Parathyroid adenoma (tissue), 2 donors: ENCODE measurements around the gene TTC4.

ENCODE experiments used
- H2AFZ ChIP-seq: fragments of 300-600 bp; sonication (generic); one replicate; pipeline ENCODE4 v1.7.0; 2017; ENCODE audit warnings: antibody characterized with exemption, mild to moderate bottlenecking
- H3K27ac ChIP-seq: fragments of 300-600 bp; sonication (generic); one replicate; pipeline ENCODE4 v1.7.0; 2017
- H3K27me3 ChIP-seq: fragments of 300-600 bp; sonication (generic); one replicate; pipeline ENCODE4 v1.7.0; 2017; ENCODE audit warnings: low read length; ENCODE audit not compliant: control insufficient read depth, insufficient read depth
- H3K36me3 ChIP-seq: fragments of 300-600 bp; sonication (generic); one replicate; pipeline ENCODE4 v1.7.0; 2017; ENCODE audit warnings: low read length; ENCODE audit not compliant: control insufficient read depth, insufficient read depth
- H3K4me1 ChIP-seq: fragments of 300-600 bp; sonication (generic); one replicate; pipeline ENCODE4 v1.7.0; 2017; ENCODE audit warnings: control low read depth
- H3K4me2 ChIP-seq: fragments of 300-600 bp; sonication (generic); one replicate; pipeline ENCODE4 v1.7.0; 2017; ENCODE audit warnings: low read length
- H3K4me3 ChIP-seq: fragments of 300-600 bp; sonication (generic); one replicate; pipeline ENCODE4 v1.7.0; 2017; ENCODE audit warnings: low read depth, low read length
- H3K79me2 ChIP-seq: fragments of 300-600 bp; sonication (generic); one replicate; pipeline ENCODE4 v1.7.0; 2017; ENCODE audit warnings: control low read depth
- H3K9ac ChIP-seq: fragments of 300-600 bp; sonication (generic); one replicate; pipeline ENCODE4 v1.7.0; 2017; ENCODE audit warnings: mild to moderate bottlenecking
- H3K9me3 ChIP-seq: fragments of 300-600 bp; sonication (generic); one replicate; pipeline ENCODE4 v1.7.0; 2017; ENCODE audit warnings: low read length; ENCODE audit not compliant: control insufficient read depth
- TF ChIP-seq, protein P1 (sequence below): fragments of 300-600 bp; sonication (generic); IDR thresholded peaks from one replicate; pipeline ENCODE4 v1.7.0; 2017; ENCODE audit warnings: antibody characterized with exemption, mild to moderate bottlenecking
- donor health status: primary hyperparathyroidism.

The TTC4 gene

GRCh38 chr1:54695221-54695620, 20.4 kb upstream of the TTC4 start:
- Histone ChIP-seq H2AFZ (no peak overlapping the region), H3K4me1 (no peaks in the 10 kb centered on the region), H3K27ac (no peak overlapping the region), H3K9ac (no peak overlapping the region), H3K4me2 (no peak overlapping the region), H3K27me3 (no peaks in the 10 kb centered on the region), H3K36me3 (no peaks in the 10 kb centered on the region), H3K4me3 (no peak overlapping the region), H3K9me3 (no peaks in the 10 kb centered on the region), H3K79me2 (no peaks in the 10 kb centered on the region)
- TF ChIP-seq, protein P1, sequence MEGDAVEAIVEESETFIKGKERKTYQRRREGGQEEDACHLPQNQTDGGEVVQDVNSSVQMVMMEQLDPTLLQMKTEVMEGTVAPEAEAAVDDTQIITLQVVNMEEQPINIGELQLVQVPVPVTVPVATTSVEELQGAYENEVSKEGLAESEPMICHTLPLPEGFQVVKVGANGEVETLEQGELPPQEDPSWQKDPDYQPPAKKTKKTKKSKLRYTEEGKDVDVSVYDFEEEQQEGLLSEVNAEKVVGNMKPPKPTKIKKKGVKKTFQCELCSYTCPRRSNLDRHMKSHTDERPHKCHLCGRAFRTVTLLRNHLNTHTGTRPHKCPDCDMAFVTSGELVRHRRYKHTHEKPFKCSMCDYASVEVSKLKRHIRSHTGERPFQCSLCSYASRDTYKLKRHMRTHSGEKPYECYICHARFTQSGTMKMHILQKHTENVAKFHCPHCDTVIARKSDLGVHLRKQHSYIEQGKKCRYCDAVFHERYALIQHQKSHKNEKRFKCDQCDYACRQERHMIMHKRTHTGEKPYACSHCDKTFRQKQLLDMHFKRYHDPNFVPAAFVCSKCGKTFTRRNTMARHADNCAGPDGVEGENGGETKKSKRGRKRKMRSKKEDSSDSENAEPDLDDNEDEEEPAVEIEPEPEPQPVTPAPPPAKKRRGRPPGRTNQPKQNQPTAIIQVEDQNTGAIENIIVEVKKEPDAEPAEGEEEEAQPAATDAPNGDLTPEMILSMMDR: no peak

DNA sequence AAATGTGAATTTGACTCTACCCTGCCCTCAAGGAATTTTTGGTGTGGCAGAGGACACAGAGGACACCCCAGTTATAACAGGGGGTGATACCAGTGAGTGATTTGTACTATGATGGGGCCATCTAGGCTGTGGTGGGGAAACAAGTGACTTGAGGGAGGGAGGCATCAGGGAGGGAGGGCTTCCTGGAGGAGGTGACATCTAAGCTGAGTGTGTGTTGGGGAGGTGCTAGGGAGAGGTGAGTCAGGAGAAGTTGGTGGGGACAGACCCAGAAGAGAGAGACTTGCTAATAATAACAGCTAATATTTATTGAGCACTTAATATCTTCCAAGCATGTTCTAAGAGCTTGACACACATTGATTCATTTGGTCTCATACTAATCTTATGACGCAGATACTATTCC, 19.9 kb upstream of the TTC4 start:
- Histone ChIP-seq H3K27ac (no peak overlapping the region), H3K79me2 (no peaks in the 10 kb centered on the region), H3K4me1 (no peaks in the 10 kb centered on the region), H3K36me3 (no peaks in the 10 kb centered on the region), H2AFZ (no peak overlapping the region), H3K27me3 (no peaks in the 10 kb centered on the region), H3K4me3 (no peak overlapping the region), H3K9ac (no peak overlapping the region), H3K9me3 (no peaks in the 10 kb centered on the region), H3K4me2 (no peak overlapping the region)
- TF ChIP-seq, protein P1: no peak

DNA sequence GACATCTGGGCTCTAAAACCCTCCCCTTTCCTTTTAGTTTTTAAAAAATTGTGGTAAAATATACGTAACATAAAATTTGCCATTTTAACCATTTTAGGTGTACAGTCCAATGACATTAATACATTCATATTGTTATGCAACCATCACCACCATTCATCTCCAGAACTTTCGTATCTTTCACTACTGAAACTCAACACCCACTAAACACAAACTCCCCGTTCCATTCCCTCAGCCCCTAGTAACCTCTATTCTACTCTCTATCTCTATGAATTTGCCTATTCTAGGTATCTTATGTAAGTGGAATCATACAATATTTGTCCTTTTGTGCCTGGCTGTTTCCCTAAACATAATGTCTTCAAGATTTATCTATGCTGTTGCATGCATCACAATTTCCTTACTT, 19.4 kb upstream of the TTC4 start:
- H3K4me3 ChIP-seq: no peak overlapping the region
- H3K4me2 ChIP-seq: no peak overlapping the region
- H3K27me3 ChIP-seq: no peaks in the 10 kb centered on the region
- no peak overlapping the region for H3K27ac ChIP-seq
- H3K4me1 ChIP-seq: no peaks in the 10 kb centered on the region
- no peaks in the 10 kb centered on the region for H3K36me3 ChIP-seq
- H3K9me3 ChIP-seq: no peaks in the 10 kb centered on the region
- no peak overlapping the region for H3K9ac ChIP-seq
- no peak overlapping the region for H2AFZ ChIP-seq
- TF ChIP-seq, protein P1: no peak
- H3K79me2 ChIP-seq: no peaks in the 10 kb centered on the region

GRCh38 chr1:54697896-54698295, 17.8 kb upstream of the TTC4 start:
- Histone ChIP-seq H2AFZ (no peak overlapping the region), H3K36me3 (no peaks in the 10 kb centered on the region), H3K4me3 (no peak overlapping the region), H3K9me3 (no peaks in the 10 kb centered on the region), H3K27me3 (no peaks in the 10 kb centered on the region), H3K79me2 (no peaks in the 10 kb centered on the region), H3K4me1 (no peaks in the 10 kb centered on the region), H3K9ac (no peak overlapping the region), H3K27ac (no peak overlapping the region), H3K4me2 (no peak overlapping the region)
- TF ChIP-seq, protein P1: no peak

GRCh38 chr1:54698346-54698745, 17.3 kb upstream of the TTC4 start:
- no peak overlapping the region for H2AFZ ChIP-seq
- no peak overlapping the region for H3K4me3 ChIP-seq
- no peaks in the 10 kb centered on the region for H3K36me3 ChIP-seq
- H3K9me3 ChIP-seq: no peaks in the 10 kb centered on the region
- no peaks in the 10 kb centered on the region for H3K4me1 ChIP-seq
- no peak overlapping the region for H3K9ac ChIP-seq
- TF ChIP-seq, protein P1: no peak
- H3K27me3 ChIP-seq: no peaks in the 10 kb centered on the region
- H3K4me2 ChIP-seq: no peak overlapping the region
- no peak overlapping the region for H3K27ac ChIP-seq
- no peaks in the 10 kb centered on the region for H3K79me2 ChIP-seq
